Measurements from ENCODE around the gene SFSWAP. TPM values are rescaled to one million over a fixed set of nuclear protein-coding genes. Genes with fewer than 3 reads are reported as not detected.

The SFSWAP gene
- total RNA-seq, result 16.6 and 21.4 TPM in 2 replicates

GRCh38 chr12:131710464-131711457 lies at the start of gene SFSWAP:
Gene SFSWAP, plus strand, starts transcription at chr12:131711090. Its CDS starts 140 bp downstream, at chr12:131711230.

GRCh38 chr12:131827961-131828534 lies 117.2 kb downstream of the SFSWAP start, which contains the start of gene MMP17:
Gene MMP17, plus strand, starts transcription at chr12:131828393. Its CDS starts 102 bp downstream, at chr12:131828495.

Other genes with a start within 250 kb of the SFSWAP start
- 2.6 and 7.8 TPM in 2 replicates for gene MMP17, start 117.3 kb downstream of the SFSWAP start, total RNA-seq
- 20.0 and 21.0 TPM in 2 replicates for gene ULK1, start 183.5 kb downstream of the SFSWAP start, total RNA-seq
- 7.4 and 15.7 TPM in 2 replicates for gene PUS1, start 218.2 kb downstream of the SFSWAP start, total RNA-seq
- 15.2 and 20.2 TPM in 2 replicates for gene EP400, start 238.9 kb downstream of the SFSWAP start, total RNA-seq